ENCODE data around the gene TSPEAR.

- TF ChIP-seq POLR2A (IDR thresholded peaks at IDR 0.05) = peak in 1 of 3 donors; percentile 6
- peak in 2 of 3 donors; percentile 50 to 69 for TF ChIP-seq POLR2AphosphoS5 (IDR thresholded peaks at IDR 0.05)
- peak; percentile 68 to 92 (median 85) for TF ChIP-seq CTCF (IDR thresholded peaks at IDR 0.05 in 8 of 11, conservative IDR thresholded peaks at IDR 0.05 in 3 of 11)
Observed at GRCh38 chr21:44510508-44511218, 200.7 kb downstream of the TSPEAR start.

All from spleen (tissue), 7 donors.